HG03558 (cell line): ENCODE results near the gene CABP7.

Experiments used
- ATAC-seq: cut with Tn5 transposase; IDR thresholded peaks from one replicate; pipeline ENCODE4 v1.9.1; 2021; ENCODE audit warnings: moderate number of reproducible peaks; ENCODE audit not compliant: unreplicated experiment; ENCODE audit errors: extremely low read depth

The CABP7 gene

GRCh38 chr22:29719899-29720645 lies at the start of gene CABP7:
CABP7 (plus strand) TSS chr22:29720003; CDS start chr22:29720425, 422 bp downstream.
- no peak for ATAC-seq

DNA sequence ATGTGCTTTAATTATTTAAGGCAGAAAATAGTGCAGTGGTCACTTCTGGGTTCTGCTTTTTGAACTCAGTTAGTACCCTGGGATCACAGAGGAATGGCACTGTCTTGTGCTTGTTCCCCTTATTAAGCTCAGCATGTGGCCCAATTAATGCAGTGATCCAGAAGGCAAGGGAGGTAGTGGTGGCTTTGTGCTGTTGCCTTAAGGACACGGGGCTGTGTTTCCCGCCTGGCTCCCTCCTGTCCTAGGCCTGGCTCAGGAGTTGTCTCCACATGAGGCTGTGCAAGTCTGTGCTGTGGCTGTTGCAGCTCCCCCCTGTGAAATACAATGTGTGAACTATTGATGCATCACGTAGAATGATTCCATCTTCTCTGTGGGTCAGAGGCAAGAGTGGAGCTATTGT lies 49.2 kb upstream of the CABP7 start:
- ATAC-seq, result no peak

DNA sequence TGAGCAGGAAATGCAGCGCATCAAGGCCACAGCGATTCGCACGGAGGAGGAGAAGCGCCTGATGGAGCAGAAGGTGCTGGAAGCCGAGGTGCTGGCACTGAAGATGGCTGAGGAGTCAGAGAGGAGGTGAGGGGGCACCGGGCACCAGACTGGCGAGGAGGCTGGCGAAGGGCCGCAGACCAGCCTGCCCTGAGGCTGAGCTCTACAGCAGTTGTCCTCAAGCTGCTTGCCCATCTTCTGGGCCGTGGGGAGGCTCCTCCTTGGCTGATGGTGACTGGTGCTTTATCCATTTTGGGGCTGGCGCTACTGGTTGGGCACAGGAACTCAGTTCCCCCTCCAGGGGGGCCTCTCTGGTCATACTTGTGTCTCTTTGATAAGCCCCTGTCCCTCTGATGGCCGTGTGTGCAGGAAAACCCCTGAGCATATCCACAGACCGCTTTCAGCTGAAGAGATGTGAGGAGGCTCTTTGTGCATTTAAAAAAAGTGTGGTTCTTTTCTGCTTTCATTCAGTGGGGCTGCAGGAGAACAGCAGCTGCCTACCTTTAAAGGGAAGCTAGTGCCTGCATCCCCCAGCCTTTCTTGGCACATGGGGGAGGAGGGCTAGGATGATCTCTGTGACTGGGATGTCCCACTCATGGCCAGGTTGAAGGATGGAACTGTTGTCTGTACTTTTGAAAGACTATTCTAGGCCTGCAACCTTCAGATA lies 46.3 kb upstream of the CABP7 start:
- no peak for ATAC-seq

DNA sequence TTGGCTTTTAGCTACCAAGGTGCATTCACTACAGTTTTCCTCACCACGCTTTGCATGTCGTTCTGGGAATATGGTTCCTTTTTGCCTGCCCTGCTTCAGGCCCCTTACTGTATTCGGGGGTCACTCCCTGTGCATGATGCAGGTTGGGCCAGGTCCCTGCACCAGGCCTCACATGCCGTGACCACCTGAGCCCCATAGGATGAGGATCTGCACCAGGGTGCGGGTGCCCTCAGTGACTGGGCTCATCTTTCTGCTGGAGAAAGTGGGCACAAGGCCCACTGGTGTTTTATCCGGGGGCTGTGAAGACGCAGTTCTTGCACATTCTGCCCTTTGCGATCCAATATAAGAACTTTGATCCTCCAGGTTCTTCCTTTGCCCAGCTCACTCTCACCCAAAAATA lies 45.7 kb upstream of the CABP7 start:
- no peak for ATAC-seq

GRCh38 chr22:29679316-29679715 lies 40.5 kb upstream of the CABP7 start:
- no peak for ATAC-seq

DNA sequence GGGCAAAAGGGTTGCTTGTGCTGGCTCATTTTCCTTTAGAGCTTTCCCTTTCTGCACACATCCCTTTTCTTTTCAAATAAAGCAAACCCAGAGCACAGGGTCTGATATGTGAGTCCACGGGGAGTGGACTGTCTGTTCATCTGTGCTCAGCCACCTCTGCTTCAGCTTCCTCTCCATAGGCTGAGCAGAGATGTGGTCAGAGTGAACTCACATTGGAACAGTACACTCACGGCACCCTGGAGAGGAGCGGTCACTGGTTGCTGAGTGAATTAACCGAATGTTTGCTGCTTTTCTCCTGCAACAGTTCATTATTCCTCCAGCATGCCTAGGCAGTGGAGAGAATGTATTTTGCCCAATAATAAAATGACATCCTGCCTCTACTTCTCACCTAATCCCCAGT lies 36.3 kb upstream of the CABP7 start:
- ATAC-seq, result no peak

- ATAC-seq, result no peak
These were observed 35.6 kb upstream of the CABP7 start for GRCh38 chr22:29684244-29684643.

DNA sequence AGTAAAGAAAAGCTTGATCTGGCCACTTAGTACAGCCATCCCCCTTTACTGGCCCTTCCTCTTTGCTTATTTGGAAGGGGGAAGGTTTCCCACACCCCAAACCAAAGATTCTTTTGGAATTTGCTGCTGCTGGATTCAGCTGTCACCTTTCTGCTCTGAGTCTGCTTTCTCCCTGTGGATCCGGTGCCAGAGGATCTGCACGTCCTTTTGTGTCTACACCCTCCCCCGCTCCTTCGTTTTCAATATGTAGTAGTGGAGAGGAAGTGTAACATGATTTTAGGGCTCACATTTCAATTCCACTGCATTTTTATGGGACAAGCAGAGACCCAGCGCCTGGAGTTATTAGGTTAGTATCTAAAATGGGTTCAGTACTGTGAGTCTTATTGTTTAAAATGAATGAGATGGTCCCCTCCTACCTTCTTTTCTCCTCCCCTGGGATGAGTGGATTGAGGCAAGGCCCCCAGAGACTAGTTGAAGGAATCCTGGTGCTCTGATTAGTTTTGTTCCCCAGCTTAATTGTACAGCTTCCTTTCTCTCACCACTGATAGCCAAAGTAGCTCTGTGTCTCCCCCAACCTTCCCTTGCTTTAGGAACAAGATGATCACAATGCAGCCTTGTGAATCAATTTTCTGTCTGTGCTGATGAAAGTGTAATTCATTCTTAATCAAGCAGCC lies 30.5 kb upstream of the CABP7 start:
- ATAC-seq, result no peak

DNA sequence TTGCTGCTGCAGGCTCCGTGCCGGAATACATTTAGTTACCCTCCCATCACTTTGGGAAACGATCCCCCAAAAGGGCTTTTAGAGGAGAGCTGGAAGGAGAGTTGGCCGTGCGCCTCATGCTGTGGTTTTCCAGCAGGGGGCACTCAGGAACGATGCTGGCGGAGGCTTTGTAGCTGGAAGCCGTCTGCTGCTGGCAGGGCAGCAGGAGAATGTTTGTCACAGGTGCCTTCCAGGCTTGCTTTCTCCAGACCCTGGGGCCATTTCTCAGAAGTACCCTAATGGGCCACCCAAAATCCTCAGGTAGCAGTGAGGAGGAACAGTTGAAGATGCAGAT lies 30.0 kb upstream of the CABP7 start:
- no peak for ATAC-seq

- no peak for ATAC-seq
These were observed 29.3 kb upstream of the CABP7 start for GRCh38 chr22:29690476-29690875.

GRCh38 chr22:29691636-29692326 lies 28.0 kb upstream of the CABP7 start:
- no peak for ATAC-seq

DNA sequence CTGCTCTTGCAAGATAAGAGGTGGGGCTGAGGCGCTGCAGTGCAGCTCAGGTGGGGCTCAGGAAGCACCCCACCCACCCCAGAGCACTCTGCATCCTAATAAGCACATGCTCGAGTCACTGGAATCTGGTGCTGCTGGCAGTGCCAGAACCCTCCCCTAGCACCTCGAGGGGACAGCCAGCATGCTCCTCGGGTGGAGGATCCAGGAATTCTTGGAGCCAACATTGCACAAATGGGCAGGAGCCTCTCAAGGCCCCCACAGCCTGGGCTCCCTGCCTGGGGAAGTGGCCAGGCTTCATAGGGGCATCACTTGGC lies 27.5 kb upstream of the CABP7 start:
- no peak for ATAC-seq

DNA sequence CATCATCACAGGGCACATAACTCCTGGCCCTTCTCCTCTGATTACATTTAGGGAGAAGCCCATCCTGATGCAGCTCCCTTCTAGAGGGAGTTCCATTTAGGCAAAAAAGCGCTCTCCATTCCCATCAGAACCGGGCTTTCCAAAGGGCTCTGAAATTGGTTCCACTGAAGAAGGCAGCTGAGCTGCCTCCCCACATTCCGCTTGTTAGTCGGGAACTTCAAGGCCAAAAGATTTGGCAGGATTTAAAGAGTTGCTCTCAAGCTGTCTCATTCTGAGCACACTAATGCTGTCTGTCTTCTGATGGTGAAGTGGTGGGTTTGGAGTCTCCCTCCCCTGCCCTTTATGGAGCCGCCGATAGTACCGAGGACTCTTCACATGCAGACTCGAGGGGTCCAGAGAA lies 26.6 kb upstream of the CABP7 start:
- ATAC-seq, result no peak

DNA sequence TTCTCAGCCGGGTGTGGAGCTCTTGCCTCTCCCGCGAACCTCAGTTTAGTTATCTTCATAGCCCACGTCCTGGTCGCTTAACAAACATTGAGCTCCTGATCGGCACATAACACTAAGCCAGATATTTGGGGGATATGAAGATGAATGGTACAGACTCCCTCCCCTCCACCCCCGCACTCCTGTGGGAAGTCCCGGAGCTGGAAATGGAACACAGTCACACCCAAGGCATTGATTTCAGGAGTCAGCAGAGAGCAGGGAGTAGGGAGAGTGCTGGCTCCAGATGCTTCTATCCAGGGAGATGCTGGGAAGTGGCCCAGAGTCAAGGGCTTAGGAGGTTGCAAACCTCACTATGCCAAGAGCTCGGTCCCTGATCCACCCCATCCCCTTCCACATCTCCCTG lies 26.1 kb upstream of the CABP7 start:
- ATAC-seq, result no peak

GRCh38 chr22:29695129-29695926 lies 24.5 kb upstream of the CABP7 start:
- no peak for ATAC-seq

GRCh38 chr22:29697853-29698598 lies 21.8 kb upstream of the CABP7 start:
- no peak for ATAC-seq

GRCh38 chr22:29700206-29700899 lies 19.4 kb upstream of the CABP7 start:
- no peak for ATAC-seq

- ATAC-seq, result no peak
These were observed 19.0 kb upstream of the CABP7 start for GRCh38 chr22:29700900-29701154.
